ENCODE results near the gene TANGO6. TPM values are rescaled to one million over a fixed set of nuclear protein-coding genes. Genes with fewer than 3 reads are reported as not detected.

TANGO6 gene
- total RNA-seq, 2 donors from 2014 or later, result 6.4 to 10.9 TPM

DNA sequence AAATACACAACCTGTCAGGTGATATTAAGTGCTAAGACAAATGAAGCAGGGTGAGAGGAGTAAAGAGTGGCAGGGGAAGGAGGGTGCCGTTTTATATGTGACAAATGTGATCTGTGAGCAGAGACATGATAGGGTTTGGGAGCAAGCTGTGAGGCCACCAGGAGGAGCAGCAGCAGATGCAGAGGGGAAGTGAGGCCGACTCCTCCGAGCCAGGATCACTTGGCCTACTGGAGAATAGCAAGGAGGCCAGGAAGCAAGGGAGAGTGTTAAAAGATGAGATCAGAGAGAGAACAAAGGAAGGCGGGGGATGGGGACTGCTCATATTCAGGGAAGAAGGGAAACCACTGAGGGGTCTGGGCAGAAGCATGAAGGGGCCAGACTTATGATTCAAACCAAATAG is 129.4 kb downstream of the TANGO6 start:
- no peaks in the 10 kb centered on the region for H3K9me3 ChIP-seq
- no peaks in the 10 kb centered on the region for H3K27me3 ChIP-seq
- H3K4me1 ChIP-seq, result no peaks in the 10 kb centered on the region
- peak in 1 of 2 donors; percentile 23 for TF ChIP-seq CTCF (IDR thresholded peaks at IDR 0.05)
- no peak overlapping the region for H3K27ac ChIP-seq
- H3K4me3 ChIP-seq, result no peak overlapping the region
- H3K36me3 ChIP-seq, result peaks cover 21% of the 10 kb centered on the region
- no peak for DNase-seq (ENCODE audit: low spot score)

GRCh38 chr16:68973611-68974120 is 130.3 kb downstream of the TANGO6 start:
- H3K4me3 ChIP-seq, result no peak overlapping the region
- no peak overlapping the region for H3K27ac ChIP-seq
- DNase-seq (ENCODE audit: low spot score), result no peak
- H3K27me3 ChIP-seq, result no peaks in the 10 kb centered on the region
- TF ChIP-seq CTCF (IDR thresholded peaks at IDR 0.05), result no peak
- no peaks in the 10 kb centered on the region for H3K9me3 ChIP-seq
- H3K36me3 ChIP-seq, result peaks cover 21% of the 10 kb centered on the region
- H3K4me1 ChIP-seq, result no peaks in the 10 kb centered on the region

DNA sequence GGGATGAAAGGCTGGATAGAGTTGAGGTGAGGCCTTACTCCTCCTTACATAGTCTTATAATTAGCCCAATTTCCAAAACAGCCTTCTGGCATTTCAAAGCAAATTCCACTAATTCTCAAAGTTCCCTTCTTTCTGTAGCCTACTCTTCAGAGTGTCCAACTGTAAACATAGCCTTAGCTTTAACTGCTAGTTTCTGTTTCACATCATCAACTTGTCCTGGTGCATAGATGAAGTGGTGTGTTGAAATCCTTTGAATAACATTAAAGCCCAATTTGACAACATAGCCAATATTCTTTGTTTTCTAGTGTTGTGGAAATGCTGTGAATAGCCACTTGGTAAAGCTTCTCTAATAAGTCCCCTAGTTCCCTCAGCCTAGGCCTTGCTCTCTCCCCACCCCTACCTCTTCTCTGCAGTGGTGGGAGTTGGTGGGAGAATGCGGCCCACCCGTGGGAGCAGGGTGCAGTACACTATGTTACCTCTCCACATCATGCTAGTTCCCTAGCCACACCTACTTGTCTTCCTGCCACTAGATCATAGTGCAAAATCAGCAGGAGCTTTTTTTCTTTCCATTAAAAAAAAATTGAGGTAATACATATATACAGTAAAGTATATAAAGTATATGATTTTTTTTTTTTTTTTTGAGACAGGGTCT is 135.1 kb downstream of the TANGO6 start:
- H3K9me3 ChIP-seq, result no peaks in the 10 kb centered on the region
- H3K27ac ChIP-seq, result no peak overlapping the region
- H3K27me3 ChIP-seq, result no peaks in the 10 kb centered on the region
- no peak for TF ChIP-seq CTCF (IDR thresholded peaks at IDR 0.05)
- no peaks in the 10 kb centered on the region for H3K4me1 ChIP-seq
- no peak overlapping the region for H3K4me3 ChIP-seq
- no peak for DNase-seq (ENCODE audit: low spot score)
- peaks cover 21% of the 10 kb centered on the region for H3K36me3 ChIP-seq

DNA sequence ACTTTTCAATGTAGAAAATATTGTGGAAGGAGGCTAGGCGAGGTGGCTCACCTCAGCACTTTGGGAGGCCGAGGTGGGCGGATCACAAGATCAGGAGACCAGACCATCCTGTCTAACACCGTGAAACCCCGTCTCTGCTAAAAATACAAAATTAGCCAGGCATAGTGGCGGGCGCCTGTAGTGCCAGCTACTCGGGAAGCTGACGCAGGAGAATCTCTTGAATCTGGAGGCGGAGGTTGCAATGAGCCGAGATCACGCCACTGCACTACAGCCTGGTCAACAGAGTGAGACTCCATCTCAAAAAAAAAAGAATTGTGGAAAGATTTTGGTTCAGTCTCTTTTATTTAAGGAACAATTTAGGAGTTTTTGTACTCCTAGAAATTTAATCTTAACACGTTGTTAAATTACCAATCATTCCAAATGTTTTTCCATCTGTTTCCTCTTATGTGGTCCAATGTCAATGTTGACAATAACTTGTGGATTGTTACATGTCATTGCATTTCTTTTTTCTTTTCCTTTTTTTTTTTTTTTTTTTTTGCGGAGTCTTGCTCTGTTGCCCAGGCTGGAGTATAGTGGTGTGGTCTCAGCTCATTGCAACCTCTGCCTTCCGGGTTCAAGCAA is 137.5 kb downstream of the TANGO6 start:
- Histone ChIP-seq H3K4me3 (no peak overlapping the region), H3K4me1 (no peaks in the 10 kb centered on the region), H3K9me3 (no peaks in the 10 kb centered on the region), H3K27ac (no peak overlapping the region), H3K36me3 (no peaks in the 10 kb centered on the region), H3K27me3 (no peaks in the 10 kb centered on the region)
- no peak for DNase-seq (ENCODE audit: low spot score)
- TF ChIP-seq CTCF (IDR thresholded peaks at IDR 0.05), result no peak

DNA sequence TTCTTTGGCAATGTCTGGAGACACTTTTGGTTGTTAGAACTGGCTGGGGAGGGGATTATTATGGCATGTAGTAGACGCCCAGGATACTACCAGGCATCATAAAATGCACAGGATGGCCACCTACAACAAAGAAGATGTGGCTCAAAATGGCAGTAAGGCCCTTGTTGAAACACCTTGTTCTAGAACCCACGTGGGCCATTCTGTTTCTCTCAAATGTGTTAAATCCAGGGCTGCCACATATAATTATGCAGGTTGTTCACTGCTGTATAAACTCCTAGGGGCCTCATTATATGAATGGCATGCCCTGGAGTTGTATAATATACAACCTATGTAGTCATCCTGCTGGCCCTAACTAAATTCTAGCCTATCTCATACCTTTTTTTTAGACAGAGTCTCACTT is 138.6 kb downstream of the TANGO6 start:
- Histone ChIP-seq H3K36me3 (no peaks in the 10 kb centered on the region), H3K9me3 (no peaks in the 10 kb centered on the region), H3K27me3 (no peaks in the 10 kb centered on the region), H3K27ac (no peak overlapping the region), H3K4me1 (no peaks in the 10 kb centered on the region), H3K4me3 (no peak overlapping the region)
- no peak for DNase-seq (ENCODE audit: low spot score)
- TF ChIP-seq CTCF (IDR thresholded peaks at IDR 0.05), result no peak

Data from right atrium auricular region (tissue), 2 donors.